HT-29 (cell line): ENCODE results near the gene CCM2L. TPM values are rescaled to one million over a fixed set of nuclear protein-coding genes. Genes with fewer than 3 reads are reported as not detected.

ENCODE experiments used
- DNase-seq: peaks from one replicate; pipeline ENCODE4 v3.0.0-alpha.2; 2015; ENCODE audit warnings: low spot score
- total RNA-seq: library from RNA; depleted of rRNA; stranded (reverse); fragments of >200 nt; shearing (Covaris generic); gene quantifications from 2 replicates; pipeline ENCODE4 v1.2.3, GENCODE V29; 2014

Gene CCM2L
- total RNA-seq, 1 experiment from 2014 or later, result 0.13 TPM

- no peak for DNase-seq
These were observed 18.2 kb upstream of the CCM2L start for GRCh38 chr20:31992086-31992485.

- no peak for DNase-seq
These were observed 13.2 kb upstream of the CCM2L start for GRCh38 chr20:31996996-31997395.

GRCh38 chr20:31998246-31998645 is 12.0 kb upstream of the CCM2L start:
- DNase-seq, result no peak

GRCh38 chr20:32003325-32003724 is 6.9 kb upstream of the CCM2L start:
- DNase-seq, result no peak

- peak; percentile 38 for DNase-seq
These were observed 5.3 kb upstream of the CCM2L start for GRCh38 chr20:32004963-32005362.

- DNase-seq, result no peak
These were observed 4.2 kb upstream of the CCM2L start for GRCh38 chr20:32006053-32006452.

- no peak for DNase-seq
These were observed 3.1 kb upstream of the CCM2L start for GRCh38 chr20:32006841-32007786.

- DNase-seq, result no peak
These were observed 2.2 kb upstream of the CCM2L start for GRCh38 chr20:32007787-32008616.

- DNase-seq, result no peak
These were observed 674 bp upstream of the CCM2L start for GRCh38 chr20:32009564-32009963.

GRCh38 chr20:32010666-32011065 is 428 bp downstream of the CCM2L start:
- DNase-seq, result no peak

- no peak for DNase-seq
These were observed 2.0 kb downstream of the CCM2L start for GRCh38 chr20:32012159-32012688.

GRCh38 chr20:32013326-32013725 is 3.1 kb downstream of the CCM2L start:
- DNase-seq, result no peak

GRCh38 chr20:32017711-32018251 is 7.5 kb downstream of the CCM2L start:
- DNase-seq, result peak; percentile 81

GRCh38 chr20:32018269-32019155 is 8.3 kb downstream of the CCM2L start:
- DNase-seq, result peak; percentile 87

GRCh38 chr20:32019156-32019510 is 8.9 kb downstream of the CCM2L start:
- peak; percentile 31 for DNase-seq

GRCh38 chr20:32019563-32020463 is 9.6 kb downstream of the CCM2L start:
- DNase-seq, result no peak

GRCh38 chr20:32021091-32021490 is 10.9 kb downstream of the CCM2L start:
- no peak for DNase-seq

GRCh38 chr20:32024683-32025295 is 14.6 kb downstream of the CCM2L start:
- no peak for DNase-seq

- DNase-seq, result no peak
These were observed 17.4 kb downstream of the CCM2L start for GRCh38 chr20:32027643-32028042.
